ENCODE results near the gene SPATA20.

- TF ChIP-seq, protein P1, sequence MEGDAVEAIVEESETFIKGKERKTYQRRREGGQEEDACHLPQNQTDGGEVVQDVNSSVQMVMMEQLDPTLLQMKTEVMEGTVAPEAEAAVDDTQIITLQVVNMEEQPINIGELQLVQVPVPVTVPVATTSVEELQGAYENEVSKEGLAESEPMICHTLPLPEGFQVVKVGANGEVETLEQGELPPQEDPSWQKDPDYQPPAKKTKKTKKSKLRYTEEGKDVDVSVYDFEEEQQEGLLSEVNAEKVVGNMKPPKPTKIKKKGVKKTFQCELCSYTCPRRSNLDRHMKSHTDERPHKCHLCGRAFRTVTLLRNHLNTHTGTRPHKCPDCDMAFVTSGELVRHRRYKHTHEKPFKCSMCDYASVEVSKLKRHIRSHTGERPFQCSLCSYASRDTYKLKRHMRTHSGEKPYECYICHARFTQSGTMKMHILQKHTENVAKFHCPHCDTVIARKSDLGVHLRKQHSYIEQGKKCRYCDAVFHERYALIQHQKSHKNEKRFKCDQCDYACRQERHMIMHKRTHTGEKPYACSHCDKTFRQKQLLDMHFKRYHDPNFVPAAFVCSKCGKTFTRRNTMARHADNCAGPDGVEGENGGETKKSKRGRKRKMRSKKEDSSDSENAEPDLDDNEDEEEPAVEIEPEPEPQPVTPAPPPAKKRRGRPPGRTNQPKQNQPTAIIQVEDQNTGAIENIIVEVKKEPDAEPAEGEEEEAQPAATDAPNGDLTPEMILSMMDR (IDR thresholded peaks at IDR 0.05 in 4 of 5, conservative IDR thresholded peaks at IDR 0.05 in 1 of 5) = no peak
- TF ChIP-seq POLR2A (IDR thresholded peaks at IDR 0.05) = no peak
These were observed 47.9 kb downstream of the SPATA20 start for GRCh38 chr17:50594892-50595291.
